Left kidney (tissue), 8 donors: Measurements from ENCODE around the gene MARF1. TPM values are rescaled to one million over a fixed set of nuclear protein-coding genes. Genes with fewer than 3 reads are reported as not detected.
"Not testable (repeated sequence)": the region's sequence is repeated elsewhere in the genome, so short reads cannot be mapped to it uniquely, and the experiment has no call there.

Experiments used
- DNase-seq: peaks from one replicate; pipeline ENCODE4 v3.0.0-alpha.2; 2013
- long read RNA-seq, 8 donors: transcript quantifications; one replicate each; lab custom pipeline, GENCODE V29; 2026
- polyA plus RNA-seq: library from polyadenylated mRNA; unstranded; fragments of 120-200 nt; gene quantifications from one replicate; pipeline ENCODE4 v1.2.1, GENCODE V29; 2013; ENCODE audit not compliant: insufficient read length

Gene MARF1, protein sequence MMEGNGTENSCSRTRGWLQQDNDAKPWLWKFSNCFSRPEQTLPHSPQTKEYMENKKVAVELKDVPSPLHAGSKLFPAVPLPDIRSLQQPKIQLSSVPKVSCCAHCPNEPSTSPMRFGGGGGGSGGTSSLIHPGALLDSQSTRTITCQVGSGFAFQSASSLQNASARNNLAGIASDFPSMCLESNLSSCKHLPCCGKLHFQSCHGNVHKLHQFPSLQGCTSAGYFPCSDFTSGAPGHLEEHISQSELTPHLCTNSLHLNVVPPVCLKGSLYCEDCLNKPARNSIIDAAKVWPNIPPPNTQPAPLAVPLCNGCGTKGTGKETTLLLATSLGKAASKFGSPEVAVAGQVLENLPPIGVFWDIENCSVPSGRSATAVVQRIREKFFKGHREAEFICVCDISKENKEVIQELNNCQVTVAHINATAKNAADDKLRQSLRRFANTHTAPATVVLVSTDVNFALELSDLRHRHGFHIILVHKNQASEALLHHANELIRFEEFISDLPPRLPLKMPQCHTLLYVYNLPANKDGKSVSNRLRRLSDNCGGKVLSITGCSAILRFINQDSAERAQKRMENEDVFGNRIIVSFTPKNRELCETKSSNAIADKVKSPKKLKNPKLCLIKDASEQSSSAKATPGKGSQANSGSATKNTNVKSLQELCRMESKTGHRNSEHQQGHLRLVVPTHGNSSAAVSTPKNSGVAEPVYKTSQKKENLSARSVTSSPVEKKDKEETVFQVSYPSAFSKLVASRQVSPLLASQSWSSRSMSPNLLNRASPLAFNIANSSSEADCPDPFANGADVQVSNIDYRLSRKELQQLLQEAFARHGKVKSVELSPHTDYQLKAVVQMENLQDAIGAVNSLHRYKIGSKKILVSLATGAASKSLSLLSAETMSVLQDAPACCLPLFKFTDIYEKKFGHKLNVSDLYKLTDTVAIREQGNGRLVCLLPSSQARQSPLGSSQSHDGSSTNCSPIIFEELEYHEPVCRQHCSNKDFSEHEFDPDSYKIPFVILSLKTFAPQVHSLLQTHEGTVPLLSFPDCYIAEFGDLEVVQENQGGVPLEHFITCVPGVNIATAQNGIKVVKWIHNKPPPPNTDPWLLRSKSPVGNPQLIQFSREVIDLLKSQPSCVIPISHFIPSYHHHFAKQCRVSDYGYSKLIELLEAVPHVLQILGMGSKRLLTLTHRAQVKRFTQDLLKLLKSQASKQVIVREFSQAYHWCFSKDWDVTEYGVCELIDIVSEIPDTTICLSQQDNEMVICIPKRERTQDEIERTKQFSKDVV (N-terminal part only)
- 70.2 TPM for polyA plus RNA-seq
- long read RNA-seq, donor 1, full-length matches to known transcripts: 9 of 28 reads
- long read RNA-seq, donor 1, partial matches to known transcripts: 19 of 28 reads
- long read RNA-seq, donor 1, other reads (novel, unspliced or antisense): 0 of 28 reads
- long read RNA-seq, donor 2, full-length matches to known transcripts: 7 of 26 reads
- long read RNA-seq, donor 2, partial matches to known transcripts: 19 of 26 reads
- long read RNA-seq, donor 2, other reads (novel, unspliced or antisense): 0 of 26 reads
- long read RNA-seq, donor 3, full-length matches to known transcripts: 6 of 13 reads
- long read RNA-seq, donor 3, partial matches to known transcripts: 7 of 13 reads
- long read RNA-seq, donor 3, other reads (novel, unspliced or antisense): 0 of 13 reads
- long read RNA-seq, donor 4, partial matches to known transcripts: 0 of 2 reads
- long read RNA-seq, donor 4, other reads (novel, unspliced or antisense): 0 of 2 reads
- long read RNA-seq, donor 5, full-length matches to known transcripts: 4 of 9 reads
- long read RNA-seq, donor 5, partial matches to known transcripts: 5 of 9 reads
- long read RNA-seq, donor 5, other reads (novel, unspliced or antisense): 0 of 9 reads
- long read RNA-seq, donor 6, full-length matches to known transcripts: 3 of 10 reads
- long read RNA-seq, donor 6, partial matches to known transcripts: 7 of 10 reads
- long read RNA-seq, donor 6, other reads (novel, unspliced or antisense): 0 of 10 reads
- long read RNA-seq, donor 7, full-length matches to known transcripts: 8 of 25 reads
- long read RNA-seq, donor 7, partial matches to known transcripts: 17 of 25 reads
- long read RNA-seq, donor 7, other reads (novel, unspliced or antisense): 0 of 25 reads
- long read RNA-seq, donor 8, transcript MARF1-209 (2 exons, 489 nt): major isoform, 5 of 5 reads
- long read RNA-seq, donor 8, partial matches to known transcripts: 0 of 5 reads
- long read RNA-seq, donor 8, other reads (novel, unspliced or antisense): 0 of 5 reads

DNA sequence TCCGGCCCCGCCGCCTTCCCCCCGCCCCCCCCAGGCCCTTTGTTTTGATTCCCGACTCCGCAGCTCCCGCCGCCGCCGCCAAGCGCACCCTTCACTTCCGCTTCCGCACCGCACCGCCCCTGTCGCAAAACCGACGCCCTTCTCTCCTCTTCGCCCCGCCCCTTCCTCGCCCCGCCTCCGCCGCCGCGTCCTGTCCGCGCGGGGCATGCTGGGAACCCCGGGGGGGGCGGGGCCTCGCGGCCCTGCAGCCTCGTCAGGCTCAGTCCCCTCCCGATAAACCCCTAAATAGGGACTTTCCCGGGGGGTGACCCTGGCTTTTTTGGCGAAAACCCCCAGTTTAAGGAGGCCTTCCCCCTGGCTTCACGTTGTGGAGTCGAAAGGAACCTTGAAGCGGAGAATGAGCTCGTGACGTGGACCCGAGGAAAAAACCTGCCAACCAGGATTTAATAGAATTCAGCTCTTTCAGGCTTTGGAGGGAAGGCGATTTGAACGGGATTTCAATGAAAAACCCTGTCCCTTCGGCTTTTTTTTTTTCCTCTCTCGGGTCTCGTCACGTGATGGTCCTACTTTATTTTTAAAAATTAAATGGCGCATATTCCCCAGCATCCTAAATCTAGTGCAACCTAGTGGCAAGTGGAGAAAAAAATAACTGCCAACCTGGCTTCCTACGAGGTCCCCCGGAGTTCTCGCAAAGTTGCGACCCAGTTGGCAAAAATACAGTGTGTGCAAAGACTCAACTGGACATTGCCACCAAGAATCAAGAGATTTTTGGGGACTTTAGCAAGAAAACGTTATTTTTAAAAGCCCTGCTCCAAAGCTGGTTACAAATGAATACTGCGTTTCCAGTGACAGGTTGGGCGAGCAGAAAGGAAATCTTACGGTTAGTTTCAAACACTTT is at the start of gene MARF1:
Gene MARF1, minus strand, starts transcription at position 107 of the 898 bp plus-strand sequence. CDS start 3,921 bp downstream, outside the sequence.
- peak; percentile 95 for DNase-seq

DNA sequence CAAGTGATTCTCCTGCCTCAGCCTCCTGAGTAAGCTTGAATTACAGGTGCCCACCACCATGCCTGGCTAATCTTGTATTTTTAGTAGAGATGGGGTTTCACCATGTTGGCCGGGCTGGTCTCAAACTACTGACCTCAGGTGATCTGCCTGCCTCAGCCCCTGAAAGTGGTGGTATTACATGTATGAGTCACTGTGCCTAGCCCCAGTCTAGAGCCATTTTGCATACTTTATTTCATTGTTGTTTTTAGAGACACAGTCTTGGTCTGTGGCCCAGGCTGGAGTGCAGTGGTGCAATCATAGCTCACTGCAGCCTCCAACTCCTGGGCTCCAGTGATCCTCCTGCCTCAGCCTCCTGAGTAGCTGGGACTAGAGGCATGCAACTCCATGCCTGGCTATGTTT is 49.6 kb upstream of the MARF1 start:
- not testable (repeated sequence) for DNase-seq

DNA sequence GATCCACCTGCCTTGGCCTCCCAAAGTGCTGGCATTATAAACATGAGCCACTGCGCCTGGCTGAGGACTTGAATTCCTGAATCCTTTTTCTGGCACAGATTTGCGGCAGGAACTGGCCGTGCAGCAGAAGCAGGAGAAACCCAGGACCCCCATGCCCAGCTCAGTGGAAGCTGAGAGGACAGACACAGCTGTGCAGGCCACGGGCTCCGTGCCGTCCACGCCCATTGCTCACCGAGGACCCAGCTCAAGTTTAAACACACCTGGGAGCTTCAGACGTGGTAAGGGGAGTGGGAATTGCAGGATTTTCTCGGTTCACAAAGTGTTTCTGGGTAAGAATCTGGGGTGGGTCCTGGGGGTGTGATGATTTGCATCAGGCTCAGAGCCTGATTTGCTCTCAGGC is 48.1 kb upstream of the MARF1 start:
- DNase-seq: no peak

DNA sequence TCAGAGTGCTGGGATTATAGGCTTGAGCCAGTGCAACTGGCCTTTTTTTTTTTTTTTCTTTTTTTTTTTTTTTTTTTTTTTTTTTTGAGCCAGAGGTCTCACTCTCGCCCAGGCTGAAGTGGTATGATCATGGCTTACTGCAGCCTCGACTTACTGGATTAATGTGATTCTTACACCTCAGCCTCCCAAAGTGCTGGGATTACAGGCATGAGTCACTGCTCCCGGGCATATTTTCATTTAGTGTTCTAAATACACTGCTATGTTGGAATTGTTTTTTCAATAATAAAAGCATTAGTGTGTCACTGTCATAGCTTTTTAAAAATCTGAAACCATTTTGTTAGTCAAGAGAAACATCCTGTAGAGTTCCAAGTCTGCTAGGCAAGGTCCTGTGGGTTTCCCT is 47.3 kb upstream of the MARF1 start:
- DNase-seq: no peak

DNA sequence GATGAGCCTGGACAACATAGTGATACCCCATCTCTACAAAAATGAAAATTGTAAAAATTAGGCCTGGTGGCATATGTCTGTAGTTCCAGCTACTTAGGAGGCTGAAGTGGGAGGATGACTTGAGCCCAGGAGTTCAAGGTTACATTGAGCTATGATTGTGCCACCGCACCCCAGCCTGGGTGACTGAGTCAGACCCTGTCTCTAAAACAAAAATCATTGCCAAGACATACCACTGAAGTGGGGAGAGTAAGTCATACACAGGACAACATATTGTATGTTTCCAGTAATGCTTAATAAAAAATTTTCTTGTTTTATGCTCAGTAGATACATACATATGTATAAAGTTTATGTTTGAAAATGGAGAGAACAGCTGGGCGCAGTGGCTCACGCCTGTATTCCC is 46.3 kb upstream of the MARF1 start:
- no peak for DNase-seq

DNA sequence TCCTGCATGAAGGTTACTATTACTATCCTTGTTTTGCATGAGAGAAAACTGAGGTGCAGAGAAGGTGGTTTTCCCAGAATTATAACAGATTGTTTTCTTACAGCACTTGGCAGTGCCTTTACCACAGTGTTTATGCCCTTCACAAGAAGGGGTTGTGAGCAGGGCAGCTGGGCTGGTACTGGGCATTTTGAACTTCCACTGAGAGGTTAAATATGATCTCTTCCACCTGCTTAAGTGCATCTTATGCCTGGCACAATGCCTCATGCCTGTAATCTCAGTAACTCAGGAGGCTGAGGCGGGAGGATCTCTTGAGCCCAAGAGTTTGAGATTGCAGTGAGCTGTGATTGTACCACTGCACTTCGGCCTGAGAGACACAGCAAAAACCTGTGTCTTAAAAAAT is 43.3 kb upstream of the MARF1 start:
- DNase-seq: no peak

DNA sequence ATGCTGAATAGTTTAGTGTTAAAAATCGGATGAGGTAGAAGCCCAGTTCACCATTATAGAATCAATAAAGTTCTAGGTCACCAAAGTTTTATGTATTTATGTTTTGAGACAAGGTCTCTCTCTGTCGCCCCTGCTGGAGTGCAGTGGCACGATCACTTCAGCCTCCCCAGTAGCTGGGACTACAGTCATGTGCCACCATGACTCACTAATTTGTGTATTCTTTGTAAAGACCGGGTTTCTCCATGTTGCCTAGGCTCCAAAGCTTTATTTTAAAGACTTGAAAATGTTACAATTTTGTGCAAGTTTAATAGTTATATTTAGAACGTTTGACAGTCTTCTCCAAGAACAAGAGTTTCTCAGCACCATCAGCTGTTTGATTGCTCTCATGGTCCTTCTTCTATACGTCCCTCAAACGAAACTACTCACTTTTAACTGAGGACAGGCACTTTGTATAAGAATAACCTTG is 39.2 kb upstream of the MARF1 start:
- DNase-seq: no peak

DNA sequence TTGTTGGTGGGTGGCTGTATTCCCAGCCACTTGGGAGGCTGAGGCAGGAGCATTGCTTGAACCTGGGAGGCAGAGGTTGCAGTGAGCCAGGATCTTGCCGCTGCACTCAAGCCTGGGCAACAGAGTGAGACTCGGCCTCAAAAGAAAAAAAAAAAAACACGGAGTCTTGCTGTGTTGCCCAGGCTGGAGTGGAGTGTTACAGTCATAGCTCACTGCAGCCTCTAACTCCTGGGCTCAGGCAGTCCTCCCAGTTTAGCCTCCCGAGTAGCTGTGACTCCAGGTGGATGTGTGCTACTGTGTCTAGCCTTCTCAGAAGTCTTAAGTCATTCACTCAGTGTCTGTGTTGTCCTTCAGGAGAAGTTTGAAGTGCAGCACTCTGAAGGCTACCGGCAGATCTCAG is 34.5 kb upstream of the MARF1 start:
- no peak for DNase-seq

DNA sequence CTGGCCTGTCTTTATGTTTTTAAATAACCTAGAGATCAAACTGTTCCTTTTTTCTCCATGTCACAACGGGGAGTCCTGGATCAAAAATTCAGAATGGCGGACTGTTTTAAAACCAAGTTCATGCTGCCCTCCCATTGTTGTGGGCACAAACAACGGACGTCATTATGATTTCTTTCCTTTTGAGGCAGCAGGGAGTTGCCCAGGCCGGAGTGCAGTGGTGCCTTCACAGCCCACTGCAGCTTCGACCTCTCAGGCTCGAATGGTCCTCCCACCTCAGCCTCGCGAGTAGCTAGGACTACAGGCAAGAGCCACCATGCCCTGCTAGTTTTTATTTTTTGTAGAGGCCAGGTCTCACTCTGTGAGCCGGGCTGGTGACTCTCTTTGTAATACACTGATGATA is 33.6 kb upstream of the MARF1 start:
- no peak for DNase-seq

DNA sequence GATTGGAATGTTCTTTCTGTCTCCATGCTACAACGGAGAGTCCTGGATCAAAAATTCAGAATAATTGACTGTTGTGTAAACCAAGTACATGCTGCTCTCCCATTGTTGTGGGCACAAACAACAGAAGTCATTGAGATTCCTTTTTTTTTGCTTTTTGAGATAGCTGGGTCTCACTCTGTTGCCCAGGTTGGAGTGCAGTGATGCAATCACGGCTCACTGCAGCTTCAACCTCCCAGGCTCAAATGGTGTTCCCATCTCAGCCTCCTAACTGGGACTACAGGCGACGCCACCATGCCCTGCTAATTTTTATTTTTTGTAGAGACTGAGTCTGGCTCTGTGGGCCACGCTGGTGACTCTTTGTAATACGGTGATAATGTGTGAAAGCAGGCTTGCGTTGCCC is 31.6 kb upstream of the MARF1 start:
- DNase-seq: no peak

DNA sequence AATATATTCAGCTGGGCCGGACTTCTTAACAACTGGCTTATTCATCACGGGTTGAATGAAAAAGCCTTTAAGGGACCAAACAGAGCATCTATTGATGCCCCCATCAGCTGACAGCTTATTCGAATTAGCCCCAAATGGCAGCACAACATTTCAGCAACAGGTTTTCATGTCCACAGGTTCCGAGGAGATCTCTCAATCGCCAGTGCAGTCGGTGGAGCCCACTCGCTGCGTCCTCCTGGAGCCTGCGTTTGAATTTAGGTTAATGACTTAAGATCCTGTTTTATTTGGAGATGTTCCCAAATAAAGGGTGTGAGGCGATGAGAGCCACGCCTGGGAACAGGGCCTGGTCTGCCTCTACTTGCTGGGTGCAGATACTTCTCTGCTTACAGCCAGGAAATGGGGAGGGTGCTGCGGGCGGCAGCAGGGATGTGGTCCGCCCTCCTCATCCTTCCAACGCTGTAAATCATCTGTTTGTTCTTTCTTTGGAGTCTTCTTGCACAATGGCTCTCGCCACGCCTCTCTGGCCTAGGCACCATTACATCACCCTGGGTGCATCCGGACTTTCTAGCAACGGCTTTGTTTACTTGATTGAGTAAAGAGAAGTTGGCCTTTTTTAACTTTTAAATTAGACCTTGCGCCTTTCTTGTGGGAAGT is 29.7 kb upstream of the MARF1 start:
- DNase-seq: peak; percentile 68

DNA sequence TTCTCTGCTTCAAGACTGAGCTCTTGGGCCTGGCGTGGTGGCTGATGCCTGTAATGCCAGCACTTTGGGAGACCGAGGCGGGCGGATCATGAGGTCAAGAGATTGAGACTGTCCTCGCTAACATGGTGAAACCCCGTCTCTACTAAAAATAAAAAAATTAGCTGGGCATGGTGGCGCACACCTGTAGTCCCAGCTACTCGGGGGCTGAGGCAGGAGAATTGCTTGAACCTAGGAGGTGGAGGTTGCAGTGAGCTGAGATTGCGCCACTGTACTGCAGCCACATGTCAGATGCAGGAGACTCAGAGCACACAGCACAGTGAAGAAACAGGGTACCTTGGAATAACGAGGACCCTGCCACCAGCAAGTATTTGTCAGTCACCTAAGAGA is 29.2 kb upstream of the MARF1 start:
- DNase-seq: not testable (repeated sequence)

DNA sequence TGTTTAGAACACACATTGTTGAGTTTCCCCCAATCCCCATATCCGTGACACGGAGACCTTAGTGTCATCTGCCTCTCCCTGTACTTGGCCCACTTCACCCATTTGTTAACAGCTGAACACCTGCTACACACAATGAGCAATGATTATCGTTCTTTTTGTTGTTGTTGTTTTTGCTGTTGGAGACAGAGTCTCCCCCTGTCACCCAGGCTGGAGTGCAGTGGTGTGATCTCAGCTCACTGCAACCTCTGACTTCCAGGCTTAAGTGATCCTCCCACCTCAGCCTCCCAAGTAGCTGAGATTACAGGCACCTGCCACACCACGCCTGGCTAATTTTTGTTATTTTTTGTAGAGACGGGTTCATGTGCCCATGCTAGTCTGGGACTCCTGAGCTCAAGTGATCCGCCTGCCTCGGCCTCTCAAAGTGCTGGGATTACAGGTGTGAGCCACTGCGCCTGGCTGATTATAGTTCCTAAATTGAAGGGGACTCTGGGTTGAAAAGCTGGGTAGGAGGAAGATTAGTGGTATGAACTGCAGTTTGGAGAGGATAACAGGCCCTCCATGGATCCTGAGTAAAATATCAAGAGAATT is 28.7 kb upstream of the MARF1 start:
- no peak for DNase-seq

DNA sequence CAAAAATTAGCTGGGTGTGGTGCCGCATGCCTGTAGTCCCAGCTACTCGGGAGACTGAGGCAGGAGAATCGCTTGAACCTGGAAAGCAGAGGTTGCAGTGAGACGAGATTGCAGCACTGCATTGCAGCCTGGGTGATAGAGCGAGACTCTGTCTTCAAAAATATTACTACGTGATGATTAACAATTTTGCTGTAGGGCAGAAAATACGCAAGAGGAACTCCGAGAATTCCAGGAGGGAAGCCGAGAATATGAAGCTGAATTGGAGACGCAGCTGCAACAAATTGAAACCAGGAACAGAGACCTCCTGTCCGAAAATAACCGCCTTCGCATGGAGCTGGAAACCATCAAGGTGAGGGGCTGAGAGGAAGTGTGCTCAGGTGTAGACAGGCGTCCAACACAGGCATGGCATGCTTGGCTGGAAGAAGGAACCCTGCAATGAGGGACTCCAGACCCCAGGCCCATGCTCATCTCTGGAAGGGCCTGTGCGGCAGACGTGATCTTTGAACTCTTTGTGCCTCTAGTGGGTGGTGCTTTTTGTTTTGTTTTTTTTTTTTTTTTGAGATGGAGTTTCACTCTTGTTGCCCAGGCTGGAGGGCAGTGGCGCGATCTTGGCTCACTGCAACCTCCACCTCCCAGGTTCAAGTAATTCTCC is 24.3 kb upstream of the MARF1 start:
- no peak for DNase-seq

DNA sequence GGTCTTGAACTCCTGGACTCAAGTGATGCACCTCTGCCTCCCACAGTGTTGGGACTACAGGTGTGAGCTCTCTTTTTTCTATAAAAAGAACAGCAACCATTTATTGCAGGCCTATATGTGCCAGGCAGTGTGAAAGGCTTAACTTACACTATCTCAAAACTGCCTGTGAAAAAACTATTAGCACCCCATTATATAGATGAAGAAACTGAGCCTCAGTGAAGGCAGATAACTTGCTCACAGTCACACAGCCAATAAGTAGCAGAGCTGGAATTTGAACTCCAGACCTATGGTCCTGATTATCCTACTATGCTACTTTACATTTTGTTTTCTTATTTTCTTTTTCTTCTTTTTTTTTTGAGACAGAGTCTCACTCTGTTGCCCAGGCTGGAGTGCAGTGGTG is 22.2 kb upstream of the MARF1 start:
- DNase-seq: no peak

DNA sequence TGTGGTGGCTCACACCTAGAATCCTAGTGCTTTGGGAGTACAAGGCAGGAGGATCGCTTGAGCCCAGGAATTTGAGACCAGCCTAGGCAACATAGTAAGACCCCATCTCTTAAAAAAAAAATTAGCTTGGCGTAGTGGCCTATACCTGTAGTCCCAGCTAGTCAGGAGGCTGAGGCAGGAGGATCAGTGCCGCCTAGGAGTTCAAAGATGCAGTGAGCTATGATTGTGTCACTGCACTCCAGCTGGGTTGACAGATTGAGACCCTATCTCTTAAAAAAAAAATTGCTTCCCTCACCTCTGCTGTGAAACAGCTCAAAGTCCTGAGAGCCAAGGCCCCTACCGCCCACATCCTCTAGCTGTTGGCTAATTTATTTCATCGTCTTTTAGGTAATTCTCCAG is 17.2 kb upstream of the MARF1 start:
- DNase-seq: no peak

DNA sequence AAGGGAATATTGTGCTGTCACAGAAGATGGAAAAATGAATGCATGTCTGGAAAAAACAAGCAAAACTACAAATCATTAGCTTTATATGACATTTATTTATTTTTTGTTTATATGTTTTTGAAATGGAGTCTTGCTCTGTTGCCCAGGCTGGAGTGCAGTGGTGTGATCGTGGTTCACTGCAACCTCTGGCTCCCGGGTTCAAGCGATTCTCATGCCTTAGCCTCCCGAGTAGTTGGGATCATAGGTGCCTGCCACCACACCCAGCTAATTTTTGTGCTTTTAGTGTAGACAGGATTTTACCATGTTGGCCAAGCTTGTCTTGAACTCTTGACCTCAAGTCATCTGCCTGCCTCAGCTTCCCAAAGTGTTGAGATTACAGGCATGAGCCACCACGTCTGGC is 15.6 kb upstream of the MARF1 start:
- no peak for DNase-seq
